Ectodermal cell (in vitro differentiated cells): ENCODE measurements around the gene TARBP1.

Experiments used
- H3K27ac ChIP-seq: 2 replicates; pipeline ENCODE4 v1.7.0; 2013; ENCODE audit warnings: mild to moderate bottlenecking, low read depth, low read length; ENCODE audit not compliant: insufficient read depth, poor library complexity, severe bottlenecking
- H3K27me3 ChIP-seq: 2 replicates; pipeline ENCODE4 v1.7.0; 2013; ENCODE audit warnings: mild to moderate bottlenecking, low read length; ENCODE audit not compliant: insufficient read depth, control insufficient read depth, poor library complexity, severe bottlenecking
- H3K36me3 ChIP-seq: one replicate; pipeline ENCODE4 v1.7.0; 2013; ENCODE audit warnings: low read length; ENCODE audit not compliant: control insufficient read depth, insufficient read depth
- H3K4me1 ChIP-seq: one replicate; pipeline ENCODE4 v1.7.0; 2013; ENCODE audit warnings: low read length; ENCODE audit not compliant: control insufficient read depth, insufficient read depth
- H3K4me3 ChIP-seq: 2 replicates; pipeline ENCODE4 v1.7.0; 2013; ENCODE audit warnings: low read depth, low read length, control low read depth; ENCODE audit not compliant: insufficient read depth
- H3K9me3 ChIP-seq: 2 replicates; pipeline ENCODE4 v1.7.0; 2013; ENCODE audit warnings: mild to moderate bottlenecking, low read length, moderate library complexity; ENCODE audit not compliant: control insufficient read depth
- WGBS, 2 experiments: methylation state at CpG; one replicate each; pipeline ENCODE4 v1.1.7; 2013; ENCODE audit warnings: missing lambda C conversion rate in 2 of 2; 5-methylcytosine and 5-hydroxymethylcytosine counted together

The TARBP1 gene

DNA sequence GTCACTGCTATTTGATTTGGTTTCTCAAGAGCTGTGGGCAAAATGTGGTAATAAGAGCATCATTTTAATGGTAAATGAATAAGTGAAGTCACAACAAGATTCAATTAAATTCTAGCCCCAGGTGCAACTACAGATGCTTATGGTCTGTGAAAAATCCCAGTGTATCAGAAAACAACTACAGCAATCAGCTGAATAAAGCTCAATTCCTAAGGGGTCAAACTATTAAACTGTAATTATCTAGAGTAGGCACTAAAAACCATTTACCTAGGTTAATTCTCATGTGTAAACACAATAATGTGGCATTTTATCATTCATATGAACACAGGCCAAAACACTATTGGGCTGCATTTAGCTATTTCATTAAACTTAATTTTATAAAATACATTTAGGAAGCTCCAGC lies 9.6 kb downstream of the TARBP1 start:
- H3K4me3 ChIP-seq, result no peak overlapping the region
- peaks cover 4% of the 10 kb centered on the region for H3K36me3 ChIP-seq
- no peaks in the 10 kb centered on the region for H3K9me3 ChIP-seq
- no peak overlapping the region for H3K27ac ChIP-seq
- H3K4me1 ChIP-seq, result no peaks in the 10 kb centered on the region
- H3K27me3 ChIP-seq, result no peaks in the 10 kb centered on the region

DNA sequence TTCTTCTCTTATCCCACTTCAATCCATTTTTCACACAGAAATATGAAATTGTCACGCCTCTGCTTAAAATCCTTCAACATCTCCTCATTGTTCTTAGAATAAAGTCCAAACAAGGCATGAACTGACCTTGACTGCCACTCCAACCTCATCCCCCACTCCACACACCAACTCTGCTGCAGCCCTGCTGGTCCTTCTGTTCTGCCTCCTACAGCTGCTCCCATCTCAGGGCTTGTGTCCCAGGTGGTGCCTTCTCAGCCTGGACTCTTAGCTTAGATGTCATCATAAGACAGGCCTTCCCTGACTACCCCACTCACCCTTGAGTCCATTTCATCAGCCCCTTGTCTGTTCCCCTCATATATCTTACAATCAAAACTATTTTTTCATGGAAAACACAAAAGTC lies 10.4 kb downstream of the TARBP1 start:
- Histone ChIP-seq H3K4me1 (no peaks in the 10 kb centered on the region), H3K27ac (no peak overlapping the region), H3K9me3 (no peaks in the 10 kb centered on the region), H3K27me3 (no peaks in the 10 kb centered on the region), H3K4me3 (no peak overlapping the region), H3K36me3 (peaks cover 4% of the 10 kb centered on the region)
- 93 to 95% methylated on average over 1 of the region's 1 CpG for WGBS, 2 experiments

DNA sequence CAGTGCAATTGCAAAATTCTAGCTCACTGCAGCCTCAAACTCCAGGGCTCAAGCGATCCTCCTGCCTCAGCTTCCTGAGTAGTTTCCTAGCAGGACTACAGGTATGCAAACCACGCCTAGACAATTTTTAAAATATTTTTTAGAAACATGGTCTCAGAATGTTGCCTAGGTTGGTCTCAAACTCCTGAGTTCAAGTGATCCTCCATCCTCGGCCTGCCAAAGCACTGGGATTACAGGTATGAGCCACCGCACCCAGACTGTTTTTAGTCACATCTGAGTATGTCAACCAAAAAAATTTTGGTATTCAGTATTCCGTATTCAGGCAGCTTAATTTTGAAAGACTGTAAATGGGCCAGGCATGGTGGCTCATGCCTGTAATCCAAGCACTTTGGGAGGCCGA lies 11.2 kb downstream of the TARBP1 start:
- WGBS, 2 experiments, result 85 to 86% methylated on average over 6 of the region's 6 CpGs
- H3K9me3 ChIP-seq, result no peaks in the 10 kb centered on the region
- no peak overlapping the region for H3K4me3 ChIP-seq
- no peak overlapping the region for H3K27ac ChIP-seq
- peaks cover 4% of the 10 kb centered on the region for H3K36me3 ChIP-seq
- no peaks in the 10 kb centered on the region for H3K27me3 ChIP-seq
- H3K4me1 ChIP-seq, result no peaks in the 10 kb centered on the region

DNA sequence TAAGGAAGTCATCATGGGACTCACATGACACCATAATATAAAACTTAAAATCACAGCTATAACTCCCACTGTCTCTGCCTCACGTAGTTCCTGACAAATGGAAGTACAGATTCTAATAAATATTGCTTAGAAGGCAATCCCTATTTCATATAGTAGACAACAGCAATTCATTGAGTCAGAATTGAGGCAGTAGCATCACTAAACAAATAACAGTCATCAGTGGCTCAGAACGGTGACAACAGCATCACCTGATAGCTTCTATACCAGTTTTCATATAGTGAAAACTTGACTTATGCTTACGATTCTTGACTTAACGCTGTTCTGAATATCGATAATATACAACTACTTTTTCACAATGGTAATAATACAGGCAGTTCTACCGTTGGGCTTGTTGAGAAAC lies 12.0 kb downstream of the TARBP1 start:
- Histone ChIP-seq H3K27ac (no peak overlapping the region), H3K4me3 (no peak overlapping the region), H3K36me3 (peaks cover 4% of the 10 kb centered on the region), H3K27me3 (no peaks in the 10 kb centered on the region), H3K4me1 (no peaks in the 10 kb centered on the region), H3K9me3 (no peaks in the 10 kb centered on the region)
- WGBS, 2 experiments, result 96 to 99% methylated on average over 6 of the region's 6 CpGs

DNA sequence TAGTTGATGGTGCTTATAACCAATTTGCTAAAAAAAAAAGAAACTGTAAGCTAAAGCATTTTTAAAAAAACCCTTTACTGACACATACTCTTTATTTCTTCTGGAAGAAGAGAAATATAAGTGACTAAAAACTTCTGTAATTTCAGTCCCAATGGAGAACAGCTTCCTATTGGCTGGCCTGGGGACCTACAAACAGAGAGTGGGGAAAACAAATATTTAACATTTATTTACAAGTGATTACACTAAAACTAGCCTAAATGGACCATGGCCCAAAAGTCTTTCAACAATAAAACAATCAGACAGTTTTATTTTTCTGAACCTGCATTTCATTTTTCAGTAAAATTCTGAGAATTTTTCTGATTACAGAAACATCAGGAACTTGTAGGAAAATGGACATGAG lies 15.2 kb downstream of the TARBP1 start:
- peaks cover 6% of the 10 kb centered on the region for H3K36me3 ChIP-seq

DNA sequence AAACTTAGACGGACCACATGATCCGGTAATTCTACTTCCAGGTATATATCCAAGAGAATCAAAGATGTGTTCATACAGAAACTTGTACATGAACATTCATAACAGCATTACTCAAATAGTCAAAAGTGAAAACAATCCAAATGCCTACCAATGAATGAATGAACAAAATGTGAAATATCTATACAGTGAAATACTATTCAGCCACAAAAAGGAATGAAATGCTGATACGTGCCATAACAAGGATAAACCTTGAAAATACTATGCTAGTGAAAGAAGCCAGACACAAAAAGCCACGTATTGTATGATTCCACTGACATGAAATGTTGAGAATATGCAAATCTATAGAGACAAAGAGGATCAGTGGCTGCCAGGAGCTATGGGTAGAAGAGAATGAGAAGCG lies 18.3 kb downstream of the TARBP1 start:
- WGBS, 2 experiments, result 94% methylated on average over 5 of the region's 5 CpGs
- Histone ChIP-seq H3K9me3 (no peaks in the 10 kb centered on the region), H3K4me1 (no peaks in the 10 kb centered on the region), H3K27ac (no peak overlapping the region), H3K27me3 (no peaks in the 10 kb centered on the region), H3K36me3 (peaks cover 4% of the 10 kb centered on the region), H3K4me3 (no peak overlapping the region)

More for the DNA sequence above, 15.2 kb downstream of the TARBP1 start:
- Histone ChIP-seq H3K4me1 (no peaks in the 10 kb centered on the region), H3K27me3 (no peaks in the 10 kb centered on the region), H3K4me3 (no peak overlapping the region), H3K27ac (no peak overlapping the region), H3K9me3 (no peaks in the 10 kb centered on the region)

DNA sequence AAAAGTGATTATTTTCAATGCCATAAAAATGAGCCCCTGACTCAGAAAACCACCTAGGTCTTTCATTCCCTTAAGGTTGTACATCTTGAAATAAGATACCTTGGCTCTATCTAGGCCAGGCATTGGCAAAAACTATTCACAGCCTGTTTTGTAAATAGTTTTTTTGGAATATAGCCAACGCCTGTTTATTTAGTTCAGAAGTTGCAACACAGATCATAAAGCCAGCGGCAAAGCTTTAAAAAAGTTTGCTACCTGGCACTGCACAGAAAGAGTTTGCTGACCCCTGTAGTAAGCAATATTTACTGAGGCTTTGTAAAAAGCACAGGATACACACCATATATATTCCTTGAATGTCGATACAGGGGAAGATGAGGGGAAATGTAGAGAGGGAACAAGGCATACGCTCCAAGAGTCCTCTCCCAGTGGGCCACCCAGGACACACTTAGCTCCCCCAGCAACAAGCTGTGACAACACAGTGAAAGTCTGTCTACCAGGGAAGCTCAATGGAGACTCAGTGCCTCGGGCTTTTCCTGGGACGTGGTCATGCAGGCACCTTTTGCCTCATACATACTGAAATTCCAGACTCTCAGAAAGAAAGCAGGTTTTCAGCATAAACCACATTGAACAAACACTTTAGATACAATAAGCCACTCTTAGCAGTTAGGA lies 20.5 kb downstream of the TARBP1 start:
- Histone ChIP-seq H3K36me3 (peaks cover 4% of the 10 kb centered on the region), H3K27me3 (no peaks in the 10 kb centered on the region), H3K4me1 (no peaks in the 10 kb centered on the region), H3K9me3 (no peaks in the 10 kb centered on the region), H3K27ac (no peak overlapping the region), H3K4me3 (no peak overlapping the region)
- WGBS, 2 experiments, result 93 to 98% methylated on average over 6 of the region's 6 CpGs

DNA sequence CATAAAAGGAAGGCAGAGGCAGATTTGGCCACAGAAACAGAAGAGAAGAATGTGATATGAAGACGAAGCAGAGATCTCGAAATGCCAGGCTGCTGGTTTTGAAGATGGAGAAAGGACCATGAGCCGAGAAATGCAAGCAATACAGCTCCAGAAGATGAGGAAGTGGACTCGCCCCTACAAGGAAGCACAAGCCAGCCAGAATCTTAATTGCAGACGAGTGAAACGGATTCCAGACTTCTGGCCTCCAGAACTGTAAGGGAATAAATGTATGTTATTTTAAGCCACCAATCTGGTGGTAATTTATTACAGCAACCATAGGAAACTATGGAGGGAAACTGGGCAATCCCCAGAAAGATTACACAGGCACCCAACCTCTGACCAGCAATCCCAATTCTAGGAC lies 24.1 kb downstream of the TARBP1 start:
- Histone ChIP-seq H3K9me3 (no peaks in the 10 kb centered on the region), H3K27ac (no peak overlapping the region), H3K36me3 (peaks cover 4% of the 10 kb centered on the region), H3K27me3 (no peaks in the 10 kb centered on the region), H3K4me3 (no peak overlapping the region), H3K4me1 (no peaks in the 10 kb centered on the region)
- WGBS, 2 experiments, result 93 to 95% methylated on average over 6 of the region's 6 CpGs

DNA sequence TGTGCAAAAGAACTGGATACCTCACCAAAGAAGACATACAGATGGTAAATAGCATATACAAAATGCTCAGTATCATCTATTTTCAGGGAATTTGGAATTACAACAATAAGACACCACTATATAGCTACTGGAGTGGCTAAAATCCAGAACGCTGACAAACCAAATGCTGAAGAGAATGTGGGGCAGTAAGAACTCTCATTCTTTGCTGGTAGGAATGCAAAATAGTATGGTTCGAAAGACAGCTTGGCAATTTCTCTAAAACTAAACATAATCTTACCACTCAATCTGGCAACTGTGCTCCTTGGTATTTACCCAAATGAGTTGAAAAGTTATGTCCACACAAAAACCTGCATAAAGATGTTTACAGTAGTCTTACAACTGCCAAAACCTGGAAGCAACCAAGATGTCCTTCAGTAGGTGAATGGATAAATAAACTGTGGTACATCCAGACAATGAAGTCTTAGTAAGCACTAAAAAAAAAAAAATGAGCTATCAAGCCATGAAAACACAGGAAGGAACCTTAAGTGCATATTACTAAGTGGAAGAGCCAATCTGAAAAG lies 26.5 kb downstream of the TARBP1 start:
- Histone ChIP-seq H3K27me3 (no peaks in the 10 kb centered on the region), H3K27ac (no peak overlapping the region), H3K4me1 (no peaks in the 10 kb centered on the region), H3K36me3 (peaks cover 4% of the 10 kb centered on the region), H3K9me3 (no peaks in the 10 kb centered on the region), H3K4me3 (no peak overlapping the region)
- WGBS, 2 experiments, result 85 to 96% methylated on average over 2 of the region's 2 CpGs

DNA sequence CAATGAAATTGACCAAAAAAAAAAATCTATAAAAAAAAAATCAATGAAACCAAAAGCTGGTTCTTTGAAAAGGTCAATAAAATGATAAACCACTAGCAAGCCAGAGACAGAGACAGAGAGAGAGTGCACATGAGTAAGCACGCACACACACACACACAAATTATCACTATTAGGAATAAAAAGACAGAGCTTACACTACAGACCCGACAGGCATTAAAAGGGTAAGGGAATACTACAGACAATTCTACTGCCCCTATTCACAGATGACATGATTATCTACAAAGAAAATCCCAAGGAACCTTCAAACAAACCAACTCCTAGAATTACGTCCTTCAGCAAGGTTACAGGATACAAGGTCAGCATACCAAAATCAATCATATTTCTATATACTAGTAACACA lies 38.6 kb downstream of the TARBP1 start:
- Histone ChIP-seq H3K27ac (no peak overlapping the region), H3K4me3 (no peak overlapping the region)
- WGBS, 2 experiments, result 94 to 99% methylated on average over 3 of the region's 3 CpGs

DNA sequence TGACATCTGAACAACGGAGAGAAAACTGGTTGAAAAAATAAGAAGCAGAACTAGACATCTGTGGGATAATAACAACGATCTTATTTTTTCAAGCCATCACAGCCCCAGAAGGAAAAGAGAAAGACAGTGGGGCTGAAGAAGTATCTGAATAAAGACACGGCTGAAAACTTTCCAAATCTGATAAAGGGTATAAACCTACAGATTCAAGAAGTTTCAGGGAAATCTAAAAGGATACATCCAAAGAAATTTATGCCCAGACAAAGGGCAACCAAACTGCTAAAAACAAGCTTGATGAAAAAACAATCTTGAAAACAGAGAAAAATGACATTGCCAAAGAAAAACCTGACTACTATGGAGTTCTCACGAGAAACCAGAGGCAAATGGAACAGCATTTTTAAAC lies 40.4 kb downstream of the TARBP1 start:
- H3K9me3 ChIP-seq, result peaks cover 3% of the 10 kb centered on the region
- H3K4me3 ChIP-seq, result no peak overlapping the region
- peaks cover 21% of the 10 kb centered on the region for H3K36me3 ChIP-seq
- WGBS, 2 experiments, result 95 to 97% methylated on average over 4 of the region's 4 CpGs
- no peak overlapping the region for H3K27ac ChIP-seq
- H3K27me3 ChIP-seq, result no peaks in the 10 kb centered on the region
- no peaks in the 10 kb centered on the region for H3K4me1 ChIP-seq

More for the DNA sequence above, 38.6 kb downstream of the TARBP1 start:
- Histone ChIP-seq H3K27me3 (no peaks in the 10 kb centered on the region), H3K4me1 (no peaks in the 10 kb centered on the region), H3K9me3 (peaks cover 3% of the 10 kb centered on the region), H3K36me3 (peaks cover 28% of the 10 kb centered on the region)
